Suppressor macrophage treated with lipopolysaccharide for 4 hours (primary cell): ENCODE data around the gene CTNNBL1.

Experiments
- DNase-seq: peaks from one replicate; pipeline ENCODE4 v3.0.0-alpha.2; 2020

CTNNBL1 gene

DNA sequence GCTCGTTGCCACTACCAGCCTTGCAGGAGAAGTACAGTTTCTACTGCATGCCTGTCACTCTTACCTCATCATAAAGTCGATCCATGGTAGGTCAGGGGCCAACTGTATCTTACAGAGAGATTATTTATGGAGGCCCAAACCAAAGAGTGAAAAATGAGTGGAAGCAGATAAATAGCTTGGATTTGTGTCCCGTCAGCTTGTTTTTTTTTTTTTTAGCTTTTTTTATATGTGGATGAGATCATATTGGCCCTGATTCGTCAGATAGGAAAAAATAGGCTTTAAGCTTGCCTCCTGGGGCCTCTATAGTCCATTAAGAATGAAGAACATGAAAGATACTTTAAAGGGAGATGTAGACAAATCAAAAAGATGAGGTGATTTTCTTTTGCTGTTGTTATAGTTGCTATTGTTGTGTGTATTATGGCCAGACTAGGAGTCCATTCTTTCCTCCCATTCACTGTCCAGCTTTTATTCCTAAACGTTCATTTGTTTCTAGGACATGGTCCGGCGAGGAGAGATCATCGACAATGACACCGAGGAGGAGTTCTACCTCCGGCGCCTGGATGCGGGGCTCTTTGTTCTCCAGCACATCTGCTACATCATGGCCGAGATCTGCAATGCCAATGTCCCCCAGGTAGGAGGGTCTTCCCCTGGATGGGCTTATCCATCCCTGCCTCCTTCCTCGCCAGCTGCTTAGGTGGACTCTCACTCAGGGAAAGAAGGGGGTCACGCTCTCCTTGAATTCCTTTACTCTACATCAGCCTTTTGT is 165.8 kb downstream of the CTNNBL1 start:
- no peak for DNase-seq

DNA sequence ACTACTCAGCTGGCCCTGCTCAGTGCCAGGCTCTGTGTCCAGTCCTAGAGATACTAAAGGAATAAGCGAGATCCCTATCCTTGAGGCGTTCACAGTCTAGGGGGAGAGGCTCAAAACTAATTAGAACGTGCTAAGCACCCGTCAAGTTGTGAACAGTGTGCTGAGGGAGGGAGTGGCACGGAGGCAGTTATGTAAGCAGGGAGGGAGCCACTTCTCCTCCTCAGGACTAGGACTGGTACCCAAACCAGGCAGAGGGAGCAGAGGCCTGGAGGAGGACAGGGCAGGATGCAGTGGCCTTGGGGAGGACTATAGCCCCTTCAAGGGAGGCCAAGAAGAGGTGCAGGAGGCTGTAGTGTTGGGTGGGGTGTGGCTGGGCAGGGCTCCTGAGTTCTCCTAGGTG is 169.5 kb downstream of the CTNNBL1 start:
- no peak for DNase-seq

DNA sequence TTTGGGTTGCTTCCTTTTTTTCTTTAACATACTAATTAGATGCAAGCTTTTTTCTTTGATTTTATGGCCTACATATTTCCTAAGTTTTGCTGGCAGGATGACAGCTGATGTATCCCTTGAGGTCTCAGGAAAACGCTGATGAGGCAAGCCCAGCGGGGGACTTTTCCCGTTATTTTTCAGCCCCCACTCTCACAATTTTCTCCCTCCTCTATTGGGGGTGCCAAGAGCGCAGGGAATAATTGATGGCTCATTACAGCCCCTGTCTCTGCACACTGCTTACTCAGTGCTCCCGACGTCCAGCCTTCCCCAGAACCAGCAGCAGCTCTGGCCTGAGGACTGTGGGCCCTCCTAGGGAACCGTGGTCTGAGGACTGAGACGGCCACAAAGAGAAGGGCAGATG is 170.5 kb downstream of the CTNNBL1 start:
- DNase-seq = no peak

DNA sequence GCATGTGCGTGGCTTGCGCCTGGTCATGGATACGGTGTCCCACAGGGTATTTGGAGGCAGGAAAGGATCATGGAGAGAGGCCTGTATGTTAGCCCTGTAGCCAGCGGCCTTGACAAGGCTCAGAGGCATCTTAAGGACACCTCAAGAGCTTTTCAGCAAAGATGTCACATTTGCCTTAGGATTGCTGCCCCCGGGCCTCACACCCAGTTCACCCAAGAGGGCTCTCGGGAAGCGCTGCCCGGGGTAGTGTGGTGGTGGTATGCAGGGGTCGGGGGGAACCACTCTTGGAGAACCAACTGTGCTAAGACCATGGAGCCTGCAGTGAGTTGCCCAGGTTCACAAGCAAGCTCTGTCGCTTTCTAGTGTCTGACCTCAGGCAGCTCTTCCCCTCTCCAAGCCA is 172.2 kb downstream of the CTNNBL1 start:
- DNase-seq = no peak

DNA sequence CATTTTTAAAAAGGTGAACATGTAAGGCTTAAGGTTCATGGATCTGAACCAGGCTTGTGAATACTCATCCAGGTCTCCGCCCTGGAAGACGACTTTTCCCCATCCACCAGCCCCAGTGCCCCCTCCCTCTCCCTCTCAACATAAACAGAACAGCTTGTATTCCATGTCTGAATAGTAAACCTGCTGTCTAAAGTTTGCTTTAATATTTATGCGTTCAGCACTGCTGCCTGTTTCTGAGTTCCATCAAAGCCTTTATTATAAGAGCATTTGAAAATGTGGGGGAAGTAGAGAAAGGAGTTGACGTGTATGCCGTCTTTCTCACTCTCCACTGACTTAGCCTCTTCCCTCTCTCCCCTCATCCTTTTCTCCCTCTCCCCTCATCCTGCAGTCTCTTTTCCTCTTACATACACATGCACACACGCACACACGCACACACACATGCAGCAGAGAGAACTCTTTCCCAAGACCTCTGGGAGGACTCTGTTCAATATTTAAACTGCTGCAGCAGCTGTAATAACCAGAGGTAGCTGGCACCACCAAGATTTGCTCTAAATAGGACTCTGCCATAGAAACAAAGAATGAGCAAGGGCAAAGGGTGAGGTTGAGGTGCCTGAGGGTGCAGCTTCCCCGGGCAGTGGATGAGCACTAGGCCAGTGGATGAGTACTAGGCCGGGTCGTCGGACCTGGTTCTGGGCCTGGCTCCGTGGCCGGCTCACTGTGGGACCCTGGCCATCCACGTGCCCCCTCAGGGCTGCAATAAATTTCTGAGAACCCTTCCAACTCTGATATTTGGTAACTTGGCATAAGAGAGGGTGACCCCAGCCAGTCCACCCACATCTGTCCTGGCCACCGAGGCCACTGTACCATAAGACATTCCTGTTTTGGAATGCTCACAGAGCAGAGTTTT is 173.7 kb downstream of the CTNNBL1 start:
- DNase-seq = no peak

DNA sequence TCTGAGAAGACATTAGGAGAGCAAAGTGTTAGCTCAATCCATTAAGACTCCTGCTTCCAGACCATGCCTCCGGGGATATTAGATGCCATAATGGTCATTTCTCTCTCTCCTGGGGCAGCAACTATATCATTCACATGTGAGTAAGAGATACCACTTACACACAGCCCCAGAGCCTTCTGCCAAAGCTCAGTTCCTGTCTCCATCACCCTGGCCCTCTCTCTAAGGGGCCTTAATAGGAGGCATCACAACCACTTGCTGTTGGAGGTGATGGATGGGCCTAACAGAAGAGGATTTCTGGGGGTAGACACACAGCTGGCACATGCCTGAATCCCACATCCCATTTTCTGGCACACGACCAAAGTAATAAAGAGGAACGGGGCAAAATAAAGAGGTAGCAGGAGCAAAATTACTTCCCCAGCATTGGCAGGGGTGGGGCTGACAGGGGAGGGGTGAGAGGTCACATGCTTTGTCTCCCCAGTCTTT is 175.1 kb downstream of the CTNNBL1 start:
- DNase-seq = no peak

DNA sequence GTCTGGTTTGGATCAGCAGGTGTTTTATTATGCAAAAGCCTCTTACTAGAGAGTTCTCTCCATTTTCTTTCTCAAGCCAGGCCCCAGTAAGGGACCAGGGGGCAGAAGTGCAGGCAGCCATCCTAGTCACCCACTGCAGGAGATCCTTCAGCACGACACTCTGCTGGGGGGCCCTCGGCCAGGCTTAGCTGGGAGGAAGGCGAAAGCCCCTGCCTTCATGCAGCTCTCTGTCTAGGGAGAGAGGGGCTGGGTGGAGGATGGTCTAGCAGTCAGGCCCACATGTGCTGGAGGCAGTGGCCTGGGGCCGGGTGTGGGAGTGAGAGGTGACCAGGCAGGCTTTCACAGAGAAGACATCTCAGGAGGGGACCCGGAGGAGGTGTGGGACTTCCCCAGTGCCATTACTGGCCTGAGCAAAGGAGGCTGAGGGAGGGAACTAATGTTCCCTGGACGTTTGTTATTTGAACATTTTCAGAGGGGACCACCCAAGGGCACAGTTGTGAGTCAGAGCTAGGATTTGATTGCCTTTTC is 175.6 kb downstream of the CTNNBL1 start:
- no peak for DNase-seq

DNA sequence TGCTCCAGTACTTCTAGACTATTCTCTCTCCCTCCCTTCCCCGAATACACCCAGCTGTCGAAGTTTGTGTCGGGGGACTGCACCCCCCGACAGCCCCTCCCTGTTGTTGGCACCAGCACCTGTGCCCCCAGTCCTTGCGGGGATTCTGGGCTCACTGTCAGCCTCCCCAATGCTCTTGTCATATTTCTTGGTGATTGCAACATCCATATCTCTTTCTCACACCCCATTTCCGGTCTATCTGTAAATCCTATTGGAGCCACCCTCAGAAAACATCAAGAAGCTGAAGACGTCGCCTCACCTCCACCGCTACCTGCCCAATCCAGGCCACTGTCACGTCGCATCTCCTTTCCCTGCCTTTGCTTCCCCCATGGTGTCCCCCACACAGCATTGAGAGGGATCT is 176.5 kb downstream of the CTNNBL1 start:
- no peak for DNase-seq

DNA sequence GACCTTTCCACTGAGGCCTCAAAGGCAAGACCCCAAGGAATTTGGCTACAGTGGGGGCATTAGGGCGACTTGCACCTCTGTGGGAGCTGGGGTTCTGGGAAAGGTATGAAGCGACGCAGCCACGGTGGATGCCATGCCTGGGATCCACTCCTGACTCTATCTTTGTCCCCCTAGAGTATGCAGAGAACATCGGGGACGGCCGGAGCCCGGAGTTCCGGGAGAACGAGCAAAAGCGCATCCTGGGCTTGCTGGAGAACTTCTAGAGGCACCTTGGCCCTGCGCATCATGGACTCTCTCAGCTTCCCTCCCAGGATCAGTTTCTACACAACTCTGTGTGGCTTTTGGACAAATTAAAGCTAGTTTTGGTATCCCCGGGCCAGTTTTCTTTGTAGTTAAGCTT is 177.9 kb downstream of the CTNNBL1 start:
- DNase-seq = no peak

DNA sequence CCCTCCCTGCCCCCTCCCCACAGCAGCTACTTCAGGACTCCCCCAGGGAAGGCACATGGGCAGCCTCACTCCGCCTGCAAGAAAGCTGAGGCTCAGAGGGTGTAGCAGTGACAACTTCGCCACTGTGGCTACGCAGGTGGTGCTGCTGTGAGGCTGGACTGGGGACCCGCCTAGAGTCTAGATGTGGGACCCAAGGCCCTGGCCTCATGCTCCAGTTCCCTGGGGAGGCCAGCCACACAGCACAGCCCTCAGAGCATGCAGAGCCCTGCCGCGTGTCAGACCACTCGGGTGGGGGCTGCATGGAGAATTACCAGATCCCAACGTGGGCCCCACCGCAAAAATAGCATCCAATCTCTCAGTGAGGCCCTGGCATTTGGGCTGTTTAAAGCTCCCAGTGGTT is 178.3 kb downstream of the CTNNBL1 start:
- no peak for DNase-seq

DNA sequence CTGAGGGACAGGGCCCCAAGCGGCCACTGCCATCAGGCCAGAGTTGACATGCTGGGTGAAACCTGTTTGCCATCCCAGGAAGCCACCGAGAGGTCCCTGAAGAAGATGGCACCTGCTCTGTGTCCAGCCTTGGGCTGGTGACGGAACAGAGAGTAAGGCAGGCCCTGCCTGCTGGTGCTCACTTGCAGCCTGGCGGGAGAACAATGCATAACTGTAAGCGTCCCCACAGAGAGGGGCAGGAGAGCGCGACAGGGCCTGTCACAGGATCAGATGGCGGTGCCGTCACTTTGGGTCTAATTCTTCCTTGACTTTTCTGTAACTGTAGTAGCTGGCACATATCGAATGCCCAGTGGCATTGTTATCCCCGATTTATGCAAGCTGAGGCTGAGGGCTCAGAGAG is 180.1 kb downstream of the CTNNBL1 start:
- DNase-seq = no peak

DNA sequence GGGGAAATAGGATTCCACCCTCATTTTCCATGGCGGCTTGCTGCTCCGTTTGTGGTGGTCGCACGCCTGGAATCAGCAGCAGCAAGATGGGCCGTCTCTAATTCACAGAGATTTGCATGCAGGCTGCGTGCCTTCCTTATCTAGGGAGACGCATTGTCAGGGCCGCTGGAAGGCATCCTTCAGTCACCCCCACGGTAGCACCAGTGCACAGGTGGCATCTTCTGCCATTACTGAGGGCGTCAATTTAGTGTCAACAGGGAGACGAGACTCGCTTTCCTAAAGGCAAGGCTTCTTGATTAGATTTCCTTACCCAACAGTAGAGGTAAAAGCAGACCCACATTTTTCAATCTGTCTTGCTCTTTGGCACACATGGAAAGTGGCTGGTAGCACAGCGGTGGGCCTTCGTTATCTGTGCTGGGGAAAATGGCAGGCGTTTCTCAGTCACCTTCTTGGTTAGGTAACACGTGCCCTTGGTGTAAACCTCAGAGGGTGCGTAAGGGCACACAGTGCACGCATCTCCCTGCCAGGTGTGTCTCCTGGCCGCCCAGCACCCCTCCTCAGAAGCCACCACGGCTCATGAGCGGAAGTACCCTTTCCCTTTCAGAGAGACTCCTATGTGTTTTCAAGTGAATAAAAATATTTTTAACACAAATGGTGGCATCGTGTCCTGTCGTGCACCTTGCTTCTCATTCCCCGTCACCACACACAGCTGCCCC is 181.8 kb downstream of the CTNNBL1 start:
- DNase-seq = no peak

DNA sequence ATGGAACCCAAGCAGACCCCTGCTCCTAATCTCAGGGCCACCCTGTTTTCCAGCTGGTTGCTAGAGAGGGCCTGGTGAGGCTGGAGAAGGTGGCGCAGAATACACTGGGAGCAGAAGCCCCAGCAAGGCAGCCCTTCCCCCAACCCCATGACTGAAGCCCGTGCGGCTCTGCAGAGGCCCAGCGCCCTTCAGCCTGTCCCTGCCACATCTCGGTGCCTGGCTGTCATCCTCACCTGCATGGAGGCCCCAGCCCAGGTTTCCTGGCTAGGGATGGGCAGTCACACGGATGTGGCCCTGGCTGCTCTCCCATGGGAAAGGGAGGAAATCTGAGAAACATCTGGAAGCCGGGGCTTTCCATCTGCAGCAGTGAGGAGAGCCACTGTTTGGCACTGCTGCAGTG is 183.0 kb downstream of the CTNNBL1 start:
- DNase-seq = no peak

DNA sequence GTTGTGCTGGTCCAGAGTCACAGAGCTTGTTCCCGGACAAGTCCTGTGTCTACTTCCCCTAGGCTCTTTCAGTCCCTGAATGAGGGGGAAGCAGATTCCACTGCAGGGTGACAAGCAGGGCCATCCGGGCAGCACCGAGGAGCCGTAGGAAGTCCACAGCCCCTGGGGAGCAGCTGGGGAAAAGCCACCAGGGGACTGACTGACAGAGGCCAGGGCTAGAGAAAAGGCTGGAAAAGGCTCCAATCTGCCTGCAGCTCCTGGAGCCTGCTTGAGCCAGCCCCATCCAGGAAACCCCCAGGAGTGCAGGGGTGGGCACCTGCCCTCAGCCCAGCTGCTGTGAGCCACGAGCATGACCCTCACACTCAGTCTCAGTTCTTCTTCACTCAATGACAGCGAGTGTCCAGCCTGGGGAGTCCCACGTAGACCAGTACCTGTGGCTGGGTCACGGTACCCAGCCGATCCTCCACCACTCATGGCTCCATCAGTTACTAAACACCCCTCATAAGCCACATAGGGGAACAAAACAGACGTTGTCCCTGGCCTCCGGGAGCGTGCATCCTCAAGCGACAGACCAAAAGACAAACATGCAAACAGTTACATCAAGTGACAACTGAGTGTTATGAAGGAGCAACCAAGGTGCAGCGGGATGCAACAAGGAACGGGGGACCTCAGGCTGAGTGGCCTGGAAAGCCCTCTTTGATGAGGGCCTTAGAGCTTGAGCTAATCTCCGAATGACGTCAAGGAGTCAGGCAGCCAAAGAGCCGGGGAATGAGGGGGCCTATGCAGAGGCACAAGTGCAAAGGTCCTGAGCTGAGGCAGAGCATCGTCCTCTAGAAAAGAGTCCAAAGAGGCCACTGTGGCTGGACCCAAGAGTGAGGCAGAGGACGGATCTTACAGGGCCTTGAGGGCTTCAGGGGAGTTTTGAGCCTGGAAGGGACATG is 184.3 kb downstream of the CTNNBL1 start:
- DNase-seq = no peak

DNA sequence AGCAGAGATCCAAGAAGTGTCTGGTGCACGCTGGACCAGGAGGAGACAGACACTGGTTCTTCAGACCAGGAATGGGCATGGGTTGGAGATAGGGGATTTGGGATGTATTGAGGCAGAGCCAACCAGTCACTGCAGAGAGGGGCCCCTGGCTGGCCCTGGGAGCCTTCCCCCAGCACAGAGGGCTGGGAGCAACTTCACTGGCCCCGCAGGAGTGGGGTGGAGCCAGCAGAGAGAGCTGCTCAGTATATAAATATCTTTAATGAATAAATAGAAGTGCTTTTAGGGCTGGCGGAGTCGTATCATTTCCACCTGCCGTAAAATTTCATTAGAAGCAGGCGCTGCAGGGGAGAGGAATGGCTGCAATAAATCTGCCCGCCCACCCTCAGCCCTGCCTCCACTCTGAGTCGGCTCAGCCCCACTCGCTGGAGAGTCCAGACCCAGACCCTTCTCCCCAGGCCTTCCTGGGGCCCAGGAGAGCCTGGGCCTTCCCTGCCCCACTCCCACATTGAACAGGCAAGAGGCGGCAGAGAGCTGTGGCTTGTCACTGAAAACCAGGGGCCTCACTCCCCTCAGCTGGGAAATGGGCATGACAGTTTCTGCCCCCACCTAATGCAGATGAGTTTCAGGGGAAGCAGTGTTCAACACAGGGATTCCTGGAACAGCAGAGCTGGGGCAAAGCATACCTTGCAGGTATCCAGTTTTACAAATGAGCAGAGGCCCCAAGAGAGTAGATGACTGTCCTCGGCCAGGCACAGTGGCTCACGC is 185.2 kb downstream of the CTNNBL1 start:
- DNase-seq = no peak

DNA sequence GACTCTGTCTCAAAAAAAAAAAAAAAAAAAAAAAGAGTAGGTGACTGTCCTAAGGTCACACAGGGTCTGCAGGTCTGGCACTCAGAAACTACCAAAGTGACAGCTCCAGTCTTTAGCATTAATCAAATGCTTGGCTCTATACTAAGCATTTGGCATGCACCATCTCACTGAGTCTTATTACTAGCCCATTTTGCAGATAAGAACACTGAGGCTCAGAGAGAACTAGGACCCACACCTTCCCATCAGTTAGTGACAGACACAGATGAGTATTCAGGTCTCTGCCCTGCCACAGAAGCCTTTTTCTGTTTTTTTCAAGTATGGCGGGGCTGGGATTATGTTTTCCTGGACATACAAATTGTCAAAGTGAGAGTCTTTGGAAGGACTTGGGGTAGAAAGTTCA is 186.0 kb downstream of the CTNNBL1 start:
- no peak for DNase-seq

DNA sequence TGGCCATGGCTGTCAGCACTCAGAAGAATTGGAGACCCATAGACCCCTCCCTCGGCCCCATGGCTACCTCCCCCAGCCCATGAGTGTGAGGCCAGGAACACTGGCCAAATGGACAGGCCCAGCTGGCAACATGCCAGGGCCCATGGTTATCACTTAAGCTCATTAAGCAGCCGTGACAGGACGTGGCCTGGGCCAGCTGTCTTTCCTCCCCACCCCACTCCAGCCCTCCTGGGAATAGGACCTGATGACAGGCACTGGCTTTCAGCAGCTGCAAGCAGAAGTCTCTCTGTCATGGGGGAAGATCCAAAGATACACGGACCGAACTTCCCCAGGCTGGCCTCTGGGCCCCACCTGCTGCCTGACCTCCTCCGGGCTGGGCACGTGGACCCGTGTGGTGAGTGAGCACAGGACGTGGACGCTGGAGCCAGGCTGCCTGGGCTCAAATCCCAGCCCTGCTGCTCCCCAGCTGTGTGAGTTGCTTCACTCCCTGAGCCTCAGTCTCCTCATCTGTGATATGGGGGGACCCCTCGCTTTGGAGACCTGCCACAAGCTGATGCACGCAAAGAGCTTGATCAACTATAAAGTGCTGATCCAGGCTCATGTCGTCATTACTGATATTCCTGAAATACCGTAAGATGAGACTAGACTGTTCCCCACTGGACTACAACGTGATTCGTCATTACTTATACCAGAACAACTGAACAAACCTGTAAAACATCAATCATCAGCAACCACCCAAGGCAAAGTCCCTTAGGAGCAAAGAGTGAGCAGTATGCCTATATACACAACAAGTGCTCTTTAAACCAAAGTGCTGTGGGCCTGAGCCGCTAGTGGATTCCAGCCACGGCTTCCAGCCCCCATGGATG is 187.1 kb downstream of the CTNNBL1 start:
- no peak for DNase-seq

DNA sequence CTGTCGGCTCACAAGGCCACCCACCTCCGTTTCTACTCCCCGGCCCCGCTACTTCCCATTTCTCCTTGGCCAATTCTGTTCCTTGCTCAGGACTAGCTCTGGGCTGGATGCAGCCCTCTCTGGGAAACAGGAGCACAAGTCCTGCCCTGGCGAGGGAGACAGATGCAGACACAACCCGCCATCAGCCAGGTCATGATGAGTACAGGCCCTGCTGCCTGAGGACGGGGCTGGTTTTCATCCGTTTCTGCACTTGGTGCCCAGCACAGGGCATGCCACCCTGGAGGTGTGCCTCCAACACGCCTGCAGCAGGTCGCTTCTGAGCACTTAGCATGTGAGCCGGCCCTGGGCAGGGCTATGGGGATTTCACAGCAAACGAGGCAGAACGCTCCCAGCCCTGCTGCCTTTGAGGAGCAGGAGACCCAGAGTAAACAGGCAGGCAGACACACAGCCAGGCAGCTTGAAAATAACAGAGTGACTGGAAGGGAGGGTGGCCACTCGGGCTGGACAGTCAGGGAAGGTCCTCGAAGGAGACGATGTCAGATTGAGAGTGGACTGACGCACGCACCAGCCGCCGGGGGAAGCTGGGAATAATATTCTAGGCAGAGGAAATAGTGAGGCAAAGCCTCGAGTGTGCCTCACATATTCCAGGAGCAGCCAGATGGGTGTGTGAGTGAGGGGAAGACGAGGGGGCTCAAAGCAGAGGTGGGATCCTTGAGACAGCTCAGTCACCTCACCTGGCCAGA is 187.9 kb downstream of the CTNNBL1 start:
- no peak for DNase-seq

DNA sequence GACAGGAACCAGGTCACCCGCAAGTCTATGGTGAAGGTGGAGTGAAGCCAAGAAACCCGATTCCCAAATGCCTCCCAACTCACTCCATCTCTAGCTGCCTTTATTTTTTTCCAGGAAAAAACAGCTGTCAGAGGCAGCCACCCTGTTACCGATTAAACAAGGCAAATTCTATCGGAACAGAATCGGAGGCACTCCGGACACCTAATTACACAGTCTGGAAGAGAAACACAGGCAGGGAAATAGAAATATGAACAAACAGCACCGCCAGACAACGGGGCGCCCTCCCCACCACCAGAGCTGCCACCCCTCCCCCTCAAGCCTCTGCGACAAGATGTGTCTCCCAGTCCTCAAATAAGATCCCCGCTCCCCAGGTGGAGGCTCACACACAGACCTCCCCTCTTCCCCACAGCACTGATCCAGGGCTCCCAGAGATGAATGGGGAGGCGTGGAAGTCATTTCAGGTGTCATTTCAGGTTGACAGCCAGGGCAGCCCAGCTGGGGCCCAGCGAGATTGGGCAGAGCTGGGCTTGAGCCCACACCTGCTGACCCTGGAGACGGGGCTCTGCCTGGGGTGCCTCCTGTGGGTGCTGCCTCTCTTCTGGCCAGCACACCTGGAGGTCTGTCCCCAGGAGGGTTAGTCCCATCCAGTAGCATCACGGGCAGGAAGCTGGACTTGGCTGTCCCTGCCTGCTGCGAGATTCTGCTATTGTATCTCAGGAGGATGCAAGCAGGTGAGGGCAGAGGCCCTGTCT is 189.3 kb downstream of the CTNNBL1 start:
- DNase-seq = no peak
